GM18526 (cell line): ENCODE measurements around the gene KRTAP19-1.

Experiments
- POLR2A ChIP-seq: IDR thresholded peaks from 3 replicates; pipeline ENCODE4 v1.6.1; 2011; ENCODE audit not compliant: insufficient read length; ENCODE audit errors: extremely low read depth

The KRTAP19-1 gene

GRCh38 chr21:30480145-30480544 lies at the start of gene KRTAP19-1:
KRTAP19-1 (minus strand) TSS chr21:30480367; CDS start chr21:30480317, 50 bp downstream.
- no peak for TF ChIP-seq POLR2A

DNA sequence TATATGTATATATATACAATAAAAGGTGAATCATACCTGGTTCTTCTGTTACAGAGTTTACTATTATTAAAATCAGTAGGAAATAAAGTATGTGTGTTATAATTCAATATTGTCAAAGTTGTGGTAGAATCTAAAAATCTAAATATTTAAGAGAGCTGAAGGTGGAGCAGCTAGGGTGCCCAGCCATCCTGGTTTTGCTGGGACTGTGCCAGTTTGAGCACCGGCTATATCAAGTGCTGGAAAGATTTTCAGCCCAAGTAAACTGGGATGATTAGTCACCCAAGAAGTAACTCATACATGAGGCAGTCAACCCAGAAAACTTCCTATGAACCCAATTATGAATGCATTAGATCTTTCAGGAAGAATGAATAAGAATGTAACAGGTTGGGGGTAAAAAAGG lies 38.7 kb upstream of the KRTAP19-1 start:
- no peak for TF ChIP-seq POLR2A

DNA sequence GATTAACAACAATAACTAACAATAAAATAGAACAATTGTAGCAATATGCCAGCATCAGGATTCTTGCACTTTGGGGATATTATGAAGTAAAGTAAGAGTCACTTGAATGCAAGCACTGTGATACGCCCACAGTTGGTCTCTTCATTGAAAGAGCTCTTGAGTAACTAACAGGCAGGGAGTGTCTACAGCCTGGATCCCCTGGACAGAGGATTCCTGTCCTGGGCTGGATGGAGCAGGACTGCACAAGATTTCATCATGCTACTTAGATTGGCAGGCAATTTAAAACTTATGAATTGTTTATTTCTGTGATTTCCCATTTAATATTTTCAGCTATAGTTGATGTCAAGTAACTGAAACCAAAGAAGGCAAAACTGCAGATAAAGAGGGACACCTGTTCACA lies 35.5 kb upstream of the KRTAP19-1 start:
- TF ChIP-seq POLR2A = no peak

GRCh38 chr21:30502041-30502440 lies 21.9 kb upstream of the KRTAP19-1 start, which contains the start of gene KRTAP19-5:
KRTAP19-5 (minus strand) TSS chr21:30502141; CDS start chr21:30502090, 51 bp downstream.
- TF ChIP-seq POLR2A = no peak

DNA sequence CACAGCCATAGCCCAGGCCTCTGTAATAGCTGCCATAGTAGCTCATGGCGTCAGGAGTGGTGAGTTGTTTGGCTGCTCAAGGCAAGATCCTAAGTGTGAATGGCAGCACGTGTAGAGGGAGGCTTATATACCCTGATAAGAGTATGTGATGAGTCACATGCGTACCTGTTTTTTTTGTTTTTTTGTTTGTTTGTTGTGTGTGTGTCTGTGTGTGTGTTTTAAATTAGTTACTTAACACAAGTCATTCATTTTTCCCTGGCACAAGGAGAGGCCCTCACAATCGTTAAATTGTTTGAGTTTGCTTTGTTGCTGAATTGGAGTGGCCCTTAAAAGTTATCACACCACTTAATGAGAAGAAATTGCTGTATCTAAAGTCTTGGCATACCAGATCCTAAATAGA lies 16.9 kb upstream of the KRTAP19-1 start, which contains the start of gene KRTAP19-4:
Gene KRTAP19-4 (minus strand): TSS at position 101 of the 400 bp plus-strand sequence. CDS start 55 bp downstream, at position 46.
- TF ChIP-seq POLR2A = no peak

GRCh38 chr21:30491963-30492428 lies 11.8 kb upstream of the KRTAP19-1 start, which contains the start of gene KRTAP19-3:
KRTAP19-3 (minus strand) TSS chr21:30492013; CDS start chr21:30491957, 56 bp downstream.
- no peak for TF ChIP-seq POLR2A

GRCh38 chr21:30487336-30487735 lies 7.2 kb upstream of the KRTAP19-1 start, which contains the start of gene KRTAP19-2:
KRTAP19-2 (minus strand) TSS chr21:30487436; CDS start chr21:30487348, 88 bp downstream.
- no peak for TF ChIP-seq POLR2A

GRCh38 chr21:30486180-30486579 lies 6.0 kb upstream of the KRTAP19-1 start:
- TF ChIP-seq POLR2A = no peak

- no peak for TF ChIP-seq POLR2A
These were observed 2.0 kb upstream of the KRTAP19-1 start for GRCh38 chr21:30482130-30482529.

- TF ChIP-seq POLR2A = no peak
These were observed 908 bp downstream of the KRTAP19-1 start for GRCh38 chr21:30479259-30479658.

DNA sequence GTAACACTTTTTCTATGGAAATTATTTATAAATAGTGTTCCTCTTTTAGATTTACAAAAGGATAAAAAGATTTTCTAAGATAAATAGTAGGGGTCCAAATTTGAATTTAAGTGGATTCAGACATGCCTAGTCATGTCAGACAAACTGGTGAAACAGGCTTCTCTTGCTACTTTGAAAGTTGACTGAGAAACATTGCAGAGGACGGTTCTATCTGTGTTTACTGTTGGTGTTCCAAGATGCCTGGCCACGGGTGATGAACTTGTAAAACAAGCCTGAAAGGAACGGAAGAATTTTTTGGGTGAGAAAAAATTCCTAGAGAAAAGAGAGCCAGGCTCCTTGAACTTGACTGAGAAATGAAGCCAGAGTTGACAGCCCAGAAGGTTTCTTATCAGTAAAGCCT lies 2.2 kb downstream of the KRTAP19-1 start:
- TF ChIP-seq POLR2A = no peak

DNA sequence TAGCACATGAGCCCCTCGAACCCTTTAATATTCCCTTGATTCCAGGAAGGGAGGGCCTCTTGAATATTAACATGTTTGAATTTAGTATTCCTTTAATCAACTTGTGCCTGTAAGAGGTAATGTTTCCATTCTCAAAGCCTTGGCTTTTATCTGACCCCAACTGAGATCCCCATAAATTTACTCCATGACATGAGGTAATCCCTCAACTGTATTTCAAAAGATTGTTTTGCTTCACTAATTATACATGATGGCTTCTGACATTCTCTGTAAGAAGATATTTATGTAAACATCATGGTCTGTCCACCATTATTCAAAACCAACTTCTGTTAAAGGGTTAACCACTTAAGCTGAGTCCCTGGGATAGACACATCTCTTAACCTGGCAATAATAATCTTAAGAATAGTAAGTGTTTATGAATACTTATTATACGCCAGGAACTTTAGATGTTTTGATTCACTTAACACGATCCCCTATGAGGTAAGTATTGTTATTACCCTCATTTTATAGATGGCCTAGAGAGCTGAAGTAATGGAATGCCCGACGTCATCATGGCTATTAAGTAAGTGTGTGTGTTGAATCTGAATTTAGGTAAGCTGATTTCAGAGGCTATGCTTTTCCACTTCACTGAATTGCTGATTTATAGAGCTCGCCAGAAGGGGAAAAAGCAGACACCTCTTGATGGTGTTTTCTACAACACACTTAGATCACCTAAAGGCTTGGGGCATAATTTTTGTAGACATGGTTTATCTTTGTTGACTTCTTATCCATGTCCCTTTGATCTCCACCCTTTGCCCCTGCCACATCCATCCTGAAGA lies 11.1 kb downstream of the KRTAP19-1 start:
- TF ChIP-seq POLR2A = no peak

- TF ChIP-seq POLR2A = no peak
These were observed 16.5 kb downstream of the KRTAP19-1 start for GRCh38 chr21:30463713-30464112.

DNA sequence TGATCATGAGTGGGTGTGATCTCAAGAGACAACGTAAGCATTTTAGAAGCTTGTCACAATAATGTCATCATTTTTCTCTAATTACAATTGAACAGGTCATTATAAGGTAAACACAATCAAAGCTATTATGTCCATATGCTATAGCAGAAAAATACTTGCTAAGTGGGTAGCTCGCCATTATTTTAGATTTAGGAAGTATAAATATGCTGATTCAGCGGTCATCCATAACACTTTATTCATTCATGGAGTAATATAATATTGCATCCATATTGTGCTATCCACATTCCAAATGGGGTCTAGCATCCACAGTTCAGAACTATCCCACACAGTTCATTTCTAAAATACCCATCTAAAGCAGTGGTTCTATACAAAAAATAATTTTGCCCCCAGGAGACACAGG lies 31.7 kb downstream of the KRTAP19-1 start:
- TF ChIP-seq POLR2A = no peak

GRCh38 chr21:30447056-30447455 lies 33.1 kb downstream of the KRTAP19-1 start:
- TF ChIP-seq POLR2A = no peak

- TF ChIP-seq POLR2A = no peak
These were observed 36.0 kb downstream of the KRTAP19-1 start for GRCh38 chr21:30444204-30444603.

- TF ChIP-seq POLR2A = no peak
These were observed 36.9 kb downstream of the KRTAP19-1 start for GRCh38 chr21:30443226-30443625.

- no peak for TF ChIP-seq POLR2A
These were observed 40.2 kb downstream of the KRTAP19-1 start, which contains the start of gene KRTAP15-1 for GRCh38 chr21:30439975-30440374. KRTAP15-1 (plus strand) TSS chr21:30440275; CDS start chr21:30440328, 53 bp downstream.
